GM12875 (cell line): ENCODE data around the gene CPAMD8.

Experiments used
- H3K4me3 ChIP-seq: one replicate; pipeline ENCODE4 v1.5.1; 2011; ENCODE audit warnings: low read depth, low read length, control low read depth
- TF ChIP-seq, protein P1 (sequence below): IDR thresholded peaks from 2 replicates; pipeline ENCODE4 v1.5.1; 2011; ENCODE audit warnings: low read depth, mild to moderate bottlenecking, control low read depth, inconsistent platforms, low read length, moderate library complexity, borderline replicate concordance; ENCODE audit not compliant: insufficient read depth

The CPAMD8 gene

GRCh38 chr19:16849168-16849567 lies 177.4 kb downstream of the CPAMD8 start:
- TF ChIP-seq, protein P1, sequence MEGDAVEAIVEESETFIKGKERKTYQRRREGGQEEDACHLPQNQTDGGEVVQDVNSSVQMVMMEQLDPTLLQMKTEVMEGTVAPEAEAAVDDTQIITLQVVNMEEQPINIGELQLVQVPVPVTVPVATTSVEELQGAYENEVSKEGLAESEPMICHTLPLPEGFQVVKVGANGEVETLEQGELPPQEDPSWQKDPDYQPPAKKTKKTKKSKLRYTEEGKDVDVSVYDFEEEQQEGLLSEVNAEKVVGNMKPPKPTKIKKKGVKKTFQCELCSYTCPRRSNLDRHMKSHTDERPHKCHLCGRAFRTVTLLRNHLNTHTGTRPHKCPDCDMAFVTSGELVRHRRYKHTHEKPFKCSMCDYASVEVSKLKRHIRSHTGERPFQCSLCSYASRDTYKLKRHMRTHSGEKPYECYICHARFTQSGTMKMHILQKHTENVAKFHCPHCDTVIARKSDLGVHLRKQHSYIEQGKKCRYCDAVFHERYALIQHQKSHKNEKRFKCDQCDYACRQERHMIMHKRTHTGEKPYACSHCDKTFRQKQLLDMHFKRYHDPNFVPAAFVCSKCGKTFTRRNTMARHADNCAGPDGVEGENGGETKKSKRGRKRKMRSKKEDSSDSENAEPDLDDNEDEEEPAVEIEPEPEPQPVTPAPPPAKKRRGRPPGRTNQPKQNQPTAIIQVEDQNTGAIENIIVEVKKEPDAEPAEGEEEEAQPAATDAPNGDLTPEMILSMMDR = no peak
- no peak overlapping the region for H3K4me3 ChIP-seq

DNA sequence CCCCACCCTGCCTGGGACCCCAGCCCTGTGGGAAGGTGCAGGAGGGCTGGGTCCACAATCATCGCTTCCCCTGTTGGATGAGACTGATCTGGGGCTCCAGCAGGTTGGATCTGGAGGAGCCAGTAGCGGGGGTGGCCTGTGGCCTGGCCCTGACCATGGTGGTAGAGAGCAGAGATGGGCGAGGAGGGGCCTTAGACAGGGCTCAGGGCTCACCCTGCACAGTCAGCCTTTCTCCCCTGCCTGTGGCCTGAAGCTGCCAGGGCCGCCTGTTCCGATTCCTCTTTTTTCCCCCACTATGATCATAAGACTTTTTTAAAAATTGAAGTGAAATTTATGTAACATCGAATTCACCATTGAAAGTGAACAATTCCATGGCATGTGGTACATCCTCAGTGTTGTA lies 179.2 kb downstream of the CPAMD8 start:
- TF ChIP-seq, protein P1 = no peak

DNA sequence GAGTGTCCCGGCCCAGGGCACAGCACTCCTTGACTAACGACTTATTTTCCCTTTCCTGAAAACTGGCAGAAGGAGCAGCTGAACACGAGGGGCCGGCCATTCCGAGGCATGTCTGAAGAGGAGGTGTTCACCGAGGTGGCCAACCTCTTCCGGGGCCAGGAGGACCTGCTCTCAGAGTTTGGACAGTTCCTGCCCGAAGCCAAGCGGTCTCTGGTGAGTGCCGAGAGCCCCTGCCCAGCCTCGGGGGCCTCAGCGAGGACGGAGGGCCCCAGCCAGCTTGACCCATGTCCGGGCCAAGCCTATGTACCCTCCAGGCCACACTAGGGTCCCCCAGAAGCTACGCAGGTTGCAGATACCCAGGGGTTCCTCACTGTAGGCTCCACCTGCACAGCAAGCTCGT lies 179.7 kb downstream of the CPAMD8 start:
- no peak overlapping the region for H3K4me3 ChIP-seq
- TF ChIP-seq, protein P1 = no peak

More for the DNA sequence above, 179.2 kb downstream of the CPAMD8 start:
- H3K4me3 ChIP-seq = no peak overlapping the region
